ENCODE results near the gene EXOSC1.
"Not testable (repeated sequence)": the region's sequence is repeated elsewhere in the genome, so short reads cannot be mapped to it uniquely, and the experiment has no call there.

Gene EXOSC1

GRCh38 chr10:97411406-97411805 is 34.4 kb downstream of the EXOSC1 start:
- no peak for DNase-seq (ENCODE audit: low read depth in 2 of 2, low spot score in 1 of 2)

DNA sequence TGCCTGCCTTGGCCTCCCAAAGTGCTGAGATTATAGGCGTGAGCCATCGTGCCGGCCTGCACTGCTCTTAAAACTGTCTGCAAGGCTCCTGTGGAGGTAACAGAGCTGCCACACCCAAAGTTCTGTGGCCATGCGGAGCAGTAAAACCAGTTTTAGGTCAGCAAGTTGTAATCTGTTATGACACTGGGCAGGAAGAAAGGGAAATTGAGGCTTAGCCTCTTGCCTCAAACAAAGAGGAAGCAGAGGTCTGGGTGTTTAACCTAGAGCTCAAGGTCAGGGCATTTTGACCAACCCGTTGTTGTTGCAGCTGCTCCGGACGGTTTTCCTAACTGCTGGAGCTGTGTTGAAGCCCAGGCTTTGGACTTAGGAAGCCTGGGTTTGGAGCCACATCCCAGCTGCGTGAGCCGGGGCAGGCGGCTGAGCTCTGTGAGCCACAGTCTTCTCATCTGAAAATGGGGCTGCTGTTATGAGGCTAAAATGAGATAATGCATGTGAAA is 37.3 kb downstream of the EXOSC1 start:
- DNase-seq (ENCODE audit: low read depth in 2 of 2, low spot score in 1 of 2): no peak

GRCh38 chr10:97407952-97408248 is 37.9 kb downstream of the EXOSC1 start:
- no peak for DNase-seq (ENCODE audit: low read depth in 2 of 2, low spot score in 1 of 2)

GRCh38 chr10:97407211-97407951 is 38.4 kb downstream of the EXOSC1 start:
- peak in 1 of 2 donors; percentile 46 for DNase-seq (ENCODE audit: low read depth in 2 of 2, low spot score in 1 of 2)

- DNase-seq (ENCODE audit: low read depth in 2 of 2, low spot score in 1 of 2): not testable (repeated sequence)
These were observed 39.3 kb downstream of the EXOSC1 start for GRCh38 chr10:97406483-97406882.

GRCh38 chr10:97406064-97406463 is 39.7 kb downstream of the EXOSC1 start:
- DNase-seq (ENCODE audit: low read depth in 2 of 2, low spot score in 1 of 2): no peak

GRCh38 chr10:97404044-97404443 is 41.8 kb downstream of the EXOSC1 start:
- no peak for DNase-seq (ENCODE audit: low read depth in 2 of 2, low spot score in 1 of 2)

DNA sequence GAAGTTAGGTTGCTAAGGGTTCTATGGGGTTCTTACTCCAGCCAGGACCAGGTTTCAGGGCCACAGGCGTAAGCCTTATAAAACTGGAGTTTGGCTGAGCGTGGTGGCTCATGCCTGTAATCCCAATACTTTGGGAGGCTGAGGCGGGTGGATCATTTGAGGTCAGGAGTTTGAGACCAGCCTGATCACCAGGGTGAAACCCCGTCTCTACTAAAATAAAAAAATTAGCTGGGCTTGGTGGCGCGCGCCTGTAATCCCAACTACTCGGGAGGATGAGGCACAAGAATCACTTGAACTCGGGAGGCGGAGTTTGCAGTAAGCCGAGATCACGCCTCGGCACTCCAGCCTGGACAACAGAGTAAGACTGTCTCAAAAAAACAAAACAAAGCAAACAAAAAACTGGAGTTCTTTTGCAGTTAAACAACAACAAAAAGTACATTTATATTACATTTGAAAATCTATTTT is 44.3 kb downstream of the EXOSC1 start:
- no peak for DNase-seq (ENCODE audit: low read depth in 2 of 2, low spot score in 1 of 2)

- DNase-seq (ENCODE audit: low read depth in 2 of 2, low spot score in 1 of 2): peak; percentile 63
These were observed 44.9 kb downstream of the EXOSC1 start, which contains the start of gene RRP12 for GRCh38 chr10:97400665-97401454. TSS of gene RRP12 (minus strand) at chr10:97401340. CDS start at chr10:97401231, 109 bp downstream.

DNA sequence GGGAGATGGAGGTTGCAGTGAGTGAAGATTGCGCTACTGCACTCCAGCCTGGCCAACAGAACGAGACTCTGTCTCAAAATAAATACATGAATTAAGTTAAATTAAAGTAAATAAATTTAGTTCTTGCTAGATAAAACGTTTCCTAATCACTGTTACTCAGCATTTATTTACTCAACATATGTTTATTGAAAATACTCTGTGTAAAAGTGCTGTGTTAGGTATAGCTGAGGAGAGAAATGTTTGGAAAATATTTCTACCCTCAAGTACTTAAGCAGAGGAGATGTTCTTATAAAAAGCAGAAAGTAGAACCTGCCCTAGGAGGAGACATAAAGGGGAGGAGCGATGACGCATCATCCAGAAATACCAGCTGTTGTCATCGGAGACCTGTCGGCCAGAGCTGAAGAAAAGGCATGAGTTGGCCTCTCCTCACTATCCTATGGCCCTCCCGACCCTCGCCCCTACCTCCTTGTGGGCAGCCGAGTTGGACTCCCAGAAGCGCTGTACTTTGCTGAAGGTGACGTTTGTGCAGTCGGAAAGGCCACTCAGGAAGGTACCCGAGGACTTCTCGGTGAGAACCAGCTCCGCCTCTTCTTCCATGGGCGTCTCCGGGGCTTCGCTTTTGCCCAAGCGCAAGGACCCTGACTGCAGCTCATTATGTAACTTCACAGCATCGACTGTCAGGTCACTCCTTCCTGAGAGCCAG is 45.8 kb downstream of the EXOSC1 start:
- DNase-seq (ENCODE audit: low read depth in 2 of 2, low spot score in 1 of 2): no peak

- no peak for DNase-seq (ENCODE audit: low read depth in 2 of 2, low spot score in 1 of 2)
These were observed 49.8 kb downstream of the EXOSC1 start for GRCh38 chr10:97396056-97396455.

- DNase-seq (ENCODE audit: low read depth in 2 of 2, low spot score in 1 of 2): no peak
These were observed 52.7 kb downstream of the EXOSC1 start for GRCh38 chr10:97393034-97393573.

DNA sequence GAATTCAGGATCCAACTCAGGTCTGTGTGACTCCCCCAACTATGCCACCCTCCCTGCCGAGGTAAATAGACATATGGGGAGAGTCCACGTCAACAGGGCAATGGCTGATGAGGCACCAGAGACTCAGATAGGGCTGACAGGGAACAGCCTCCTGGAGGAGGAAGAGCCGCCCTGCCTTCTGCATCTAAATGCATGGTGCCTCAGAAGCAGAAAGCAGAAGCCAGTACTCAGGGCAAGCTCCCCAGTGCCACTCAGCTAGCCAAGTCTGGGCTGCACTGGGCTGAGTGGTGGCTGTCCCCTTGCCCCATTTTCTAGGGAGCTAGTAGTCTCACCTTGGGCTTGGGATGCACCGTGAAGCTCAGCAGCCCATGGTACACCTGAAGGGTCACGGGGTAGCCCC is 55.7 kb downstream of the EXOSC1 start:
- no peak for DNase-seq (ENCODE audit: low read depth in 2 of 2, low spot score in 1 of 2)

- DNase-seq (ENCODE audit: low read depth in 2 of 2, low spot score in 1 of 2): no peak
These were observed 57.7 kb downstream of the EXOSC1 start for GRCh38 chr10:97388152-97388551.

All from stimulated activated CD8-positive, alpha-beta memory T cell treated with anti-CD3 and anti-CD28 coated beads, Interleukin-4, amount 100 ng/mL, for 4 hours (primary cell).